Activated CD8-positive, alpha-beta memory T cell treated with anti-CD3 and anti-CD28 coated beads, Interleukin-2, amount 50 U/mL, for 48 hours (primary cell): ENCODE measurements around the gene HNRNPLL.

Experiments used
- DNase-seq: peaks from one replicate; pipeline ENCODE4 v3.0.0-alpha.2; 2020

Gene HNRNPLL

DNA sequence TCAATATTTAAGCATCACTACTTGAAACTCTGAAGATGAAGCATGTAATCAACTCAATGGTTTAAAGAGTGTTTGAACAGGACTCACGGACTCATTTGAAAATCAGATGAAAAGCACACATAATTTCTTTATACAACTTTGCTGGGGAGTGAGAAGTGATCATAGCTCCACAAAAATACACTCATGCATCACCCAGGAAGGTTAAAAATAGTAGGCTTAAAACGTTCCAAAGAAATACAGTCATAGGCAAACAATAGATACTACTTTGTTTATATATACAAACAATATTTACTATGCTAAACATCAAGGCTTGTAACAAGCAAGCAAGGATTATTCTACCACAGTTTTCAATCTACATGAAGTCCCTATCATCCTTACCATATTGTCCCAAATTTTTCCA, 11.6 kb downstream of the HNRNPLL start:
- no peak for DNase-seq

DNA sequence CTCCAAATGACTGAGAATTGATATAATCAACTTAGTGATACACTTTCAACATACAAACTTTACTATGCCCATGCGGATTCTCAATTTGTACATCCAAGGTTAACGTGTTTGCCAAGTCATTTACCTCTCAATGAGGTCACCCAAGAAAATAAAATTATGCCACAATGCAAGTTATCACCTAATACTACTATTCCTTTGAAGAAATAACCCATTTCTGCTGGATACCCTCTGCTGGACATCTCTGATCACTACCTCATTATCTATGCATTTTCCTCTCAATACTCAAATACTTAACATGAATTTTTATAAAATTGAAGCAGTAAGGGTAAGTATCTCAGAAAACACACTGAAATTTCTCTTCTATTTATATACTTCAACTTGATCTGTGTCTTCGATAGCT, 12.7 kb downstream of the HNRNPLL start:
- DNase-seq: no peak

DNA sequence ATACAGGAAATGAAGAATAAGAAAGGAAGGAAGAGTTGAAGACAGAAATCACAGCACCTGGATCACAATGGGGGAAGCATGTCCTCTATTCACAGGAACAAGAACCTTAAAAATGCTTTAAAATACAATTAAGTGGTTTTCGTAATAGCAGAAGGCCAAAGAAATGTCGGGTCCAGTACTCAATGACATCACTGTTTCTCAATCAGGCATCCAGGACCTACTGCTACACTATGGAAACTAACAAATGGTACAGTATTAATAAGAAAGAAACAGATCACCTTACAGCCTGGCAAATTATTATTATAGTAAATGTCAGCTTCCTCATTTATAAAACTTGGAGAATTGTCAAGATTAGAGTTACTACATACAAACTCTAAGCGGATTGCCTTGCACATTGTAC, 15.8 kb downstream of the HNRNPLL start:
- DNase-seq: no peak

DNA sequence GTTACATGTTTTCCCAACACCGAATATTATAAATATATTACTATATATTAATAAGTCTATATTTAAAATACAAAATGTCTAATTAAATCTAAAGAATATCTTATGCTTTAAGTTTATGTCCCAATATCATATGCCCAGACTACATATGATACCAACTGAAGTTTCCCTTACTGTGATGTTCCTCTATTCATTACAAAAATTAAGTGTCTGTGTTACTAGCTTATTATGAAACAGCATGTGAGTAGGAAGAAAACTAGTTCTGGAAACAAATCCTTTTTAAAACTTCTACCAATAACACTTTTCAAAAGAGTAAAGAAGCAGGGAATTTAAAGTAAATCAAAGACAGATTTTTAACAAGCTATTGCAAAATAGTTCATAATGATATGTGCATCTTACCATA, 17.8 kb downstream of the HNRNPLL start:
- no peak for DNase-seq

DNA sequence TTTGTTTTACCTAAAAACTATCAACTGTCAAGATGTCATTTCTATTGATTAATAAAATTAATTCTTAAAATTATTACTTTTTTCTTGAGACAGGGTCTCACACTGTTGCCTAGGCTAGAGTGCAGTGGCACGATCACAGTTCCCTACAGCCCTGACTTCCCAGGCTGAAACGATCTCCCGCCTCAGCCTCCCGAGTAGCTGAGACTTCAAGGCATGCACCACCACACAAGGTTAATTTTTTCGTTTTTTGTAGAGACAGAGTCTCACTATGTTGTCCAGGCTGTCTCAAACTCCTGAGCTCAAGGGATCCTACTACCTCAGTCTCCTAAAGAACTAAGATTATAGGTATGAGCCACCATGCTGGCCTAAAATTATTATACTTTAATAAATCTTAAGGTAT, 18.7 kb downstream of the HNRNPLL start:
- DNase-seq: no peak

DNA sequence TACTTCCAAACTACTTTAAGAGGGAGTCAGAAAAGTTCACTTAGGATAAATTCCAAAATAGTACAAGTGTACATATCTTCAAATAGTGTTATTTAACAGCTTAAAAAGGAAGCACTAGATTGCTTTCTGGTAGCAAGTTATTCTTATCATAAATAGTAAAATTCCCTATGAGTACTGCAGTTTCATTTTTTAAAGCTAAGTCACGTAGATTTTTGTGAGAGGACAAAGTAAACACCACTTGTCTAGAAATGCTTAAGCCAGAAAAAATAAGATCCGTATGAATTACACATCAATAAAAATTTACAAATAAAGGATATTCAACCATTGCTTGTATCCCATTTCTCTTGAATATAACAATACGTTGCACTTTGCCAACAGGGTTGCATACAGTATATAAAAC, 19.2 kb downstream of the HNRNPLL start:
- no peak for DNase-seq

DNA sequence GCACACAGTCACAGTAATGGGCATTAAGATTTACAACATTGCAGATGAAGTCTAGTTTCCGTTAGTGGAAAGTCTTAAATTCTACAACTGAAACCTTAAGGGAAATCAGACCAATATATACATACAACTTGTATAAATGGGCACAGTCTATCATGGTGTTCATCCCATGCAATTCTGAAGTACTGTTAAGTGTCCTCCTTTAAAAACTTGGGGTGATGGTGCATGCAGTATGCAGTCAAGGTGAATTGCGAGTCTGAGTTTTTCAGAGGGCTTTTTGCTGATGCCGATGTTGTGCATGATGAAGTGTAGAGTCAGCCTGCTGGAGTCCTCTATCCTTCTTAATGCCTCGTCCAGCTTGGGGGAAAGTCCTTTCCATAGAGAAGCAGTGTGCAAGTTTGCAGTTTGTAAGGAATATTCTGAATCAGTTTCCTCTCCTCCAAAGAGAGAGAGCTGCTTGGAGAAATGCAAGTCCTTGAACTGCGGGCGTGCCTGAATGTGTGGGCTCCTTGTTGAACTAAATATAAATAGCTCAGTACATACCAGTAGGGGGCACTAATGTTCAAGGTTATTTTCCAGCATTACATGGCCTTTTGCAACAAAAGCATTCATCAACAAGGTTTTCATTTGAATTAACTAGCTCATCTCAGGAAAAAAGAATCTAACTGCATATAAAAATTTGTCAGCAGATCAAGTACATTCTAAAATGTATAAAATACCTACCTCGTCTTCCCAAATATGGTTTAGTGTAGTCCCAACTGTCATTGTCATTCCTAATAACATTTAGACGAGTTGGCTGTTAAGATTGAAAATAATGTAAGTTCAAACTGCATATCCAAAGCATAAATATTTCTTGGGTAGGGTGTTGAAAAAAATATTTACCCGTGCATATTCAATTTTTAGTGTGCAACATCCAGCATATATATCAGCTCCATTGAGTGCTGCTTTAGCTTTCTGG, 21.3 kb downstream of the HNRNPLL start:
- DNase-seq: no peak

DNA sequence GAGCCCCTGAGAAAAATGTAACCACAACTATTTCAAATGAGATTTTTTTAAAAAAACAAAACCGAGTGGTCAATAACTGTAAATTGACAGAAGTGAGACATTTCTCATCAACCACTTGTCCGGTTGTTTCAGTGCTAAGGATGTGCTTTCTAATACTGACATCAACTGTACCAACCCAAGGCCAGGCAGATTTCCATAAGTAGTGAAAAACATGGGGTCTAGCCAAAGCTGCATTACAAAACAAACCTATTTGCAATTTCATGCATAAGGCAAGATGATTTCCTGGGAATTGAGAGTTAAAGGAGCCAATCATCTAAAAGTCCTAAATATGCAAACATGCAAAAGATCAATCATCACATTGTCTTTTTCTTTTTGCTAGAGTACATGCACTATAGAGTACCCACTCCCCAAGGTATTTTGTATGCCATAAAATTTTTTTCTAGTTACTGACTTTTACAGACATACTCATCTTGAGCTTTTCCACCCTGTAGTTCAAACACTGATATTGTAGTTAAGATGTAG, 22.6 kb downstream of the HNRNPLL start:
- DNase-seq: no peak

DNA sequence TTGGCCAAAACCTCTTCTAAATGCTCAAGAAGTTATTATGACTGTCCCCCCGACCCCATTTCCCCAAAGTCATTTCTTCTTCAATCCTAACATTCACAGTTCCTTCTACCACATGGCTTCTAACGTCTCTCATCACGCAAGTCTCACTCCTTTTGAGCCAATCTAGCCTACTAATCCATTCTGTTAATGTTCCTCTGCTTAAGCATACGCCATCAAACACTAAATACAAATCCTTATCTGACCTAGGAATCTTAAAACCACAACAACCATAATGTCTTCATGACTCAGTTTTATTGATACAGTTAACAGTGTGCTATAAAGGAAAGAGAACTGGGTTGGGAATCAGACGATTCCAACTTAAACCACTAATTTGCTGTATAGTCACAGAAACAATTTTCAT, 23.9 kb downstream of the HNRNPLL start:
- DNase-seq: no peak

DNA sequence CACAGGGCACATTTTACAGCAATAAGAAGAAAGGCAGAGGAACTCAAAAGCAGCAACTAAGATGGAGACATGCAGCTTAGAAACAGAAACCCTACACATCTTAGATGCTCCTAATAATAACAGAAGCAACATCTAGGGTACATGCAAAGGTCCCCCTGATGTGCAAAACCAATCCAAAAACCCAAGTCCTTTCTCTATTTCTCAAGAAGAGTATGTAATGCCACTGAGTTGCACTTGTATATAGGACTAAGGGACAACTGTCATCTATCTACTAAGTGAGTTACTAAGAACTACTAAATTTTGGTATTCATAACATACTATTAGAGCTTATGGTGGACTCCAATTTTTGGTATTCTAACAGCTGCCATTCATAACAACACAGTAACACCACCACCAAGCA, 28.4 kb downstream of the HNRNPLL start:
- no peak for DNase-seq

DNA sequence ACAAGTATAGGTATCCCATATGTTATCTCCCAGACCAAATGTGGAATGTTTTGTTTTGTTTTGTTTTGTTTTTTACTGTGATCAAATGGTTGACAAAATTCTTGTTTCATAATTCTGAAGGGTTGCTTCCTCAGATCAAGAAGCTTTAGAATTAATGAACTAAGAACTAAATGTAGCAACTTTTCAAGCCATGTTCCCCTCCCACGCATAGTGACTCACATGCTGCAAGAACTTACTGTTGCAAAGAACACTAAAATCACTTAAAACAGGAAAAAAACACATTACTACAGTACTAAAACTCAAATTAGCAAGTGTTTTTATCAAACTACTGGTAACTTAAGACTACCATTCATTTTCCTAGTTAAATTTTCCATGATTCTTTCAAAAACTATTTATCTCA, 30.6 kb downstream of the HNRNPLL start:
- no peak for DNase-seq

DNA sequence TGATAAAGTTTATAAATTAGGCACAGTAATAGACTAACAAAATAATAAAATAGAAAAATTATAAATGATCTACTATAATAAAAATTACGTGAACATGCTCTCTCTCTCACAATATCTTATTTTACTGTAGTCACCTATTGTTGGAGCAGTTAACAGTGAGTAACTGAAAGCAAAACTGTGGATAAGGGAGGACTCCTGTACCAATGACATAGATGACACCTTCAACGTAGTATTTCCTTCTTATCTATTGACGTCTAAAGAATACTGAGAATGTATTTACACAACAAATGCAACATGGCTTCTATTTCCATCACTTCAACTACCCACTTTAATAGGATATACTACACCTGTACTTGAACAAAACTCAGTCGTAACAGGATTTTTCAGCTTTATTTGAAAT, 31.5 kb downstream of the HNRNPLL start:
- no peak for DNase-seq

DNA sequence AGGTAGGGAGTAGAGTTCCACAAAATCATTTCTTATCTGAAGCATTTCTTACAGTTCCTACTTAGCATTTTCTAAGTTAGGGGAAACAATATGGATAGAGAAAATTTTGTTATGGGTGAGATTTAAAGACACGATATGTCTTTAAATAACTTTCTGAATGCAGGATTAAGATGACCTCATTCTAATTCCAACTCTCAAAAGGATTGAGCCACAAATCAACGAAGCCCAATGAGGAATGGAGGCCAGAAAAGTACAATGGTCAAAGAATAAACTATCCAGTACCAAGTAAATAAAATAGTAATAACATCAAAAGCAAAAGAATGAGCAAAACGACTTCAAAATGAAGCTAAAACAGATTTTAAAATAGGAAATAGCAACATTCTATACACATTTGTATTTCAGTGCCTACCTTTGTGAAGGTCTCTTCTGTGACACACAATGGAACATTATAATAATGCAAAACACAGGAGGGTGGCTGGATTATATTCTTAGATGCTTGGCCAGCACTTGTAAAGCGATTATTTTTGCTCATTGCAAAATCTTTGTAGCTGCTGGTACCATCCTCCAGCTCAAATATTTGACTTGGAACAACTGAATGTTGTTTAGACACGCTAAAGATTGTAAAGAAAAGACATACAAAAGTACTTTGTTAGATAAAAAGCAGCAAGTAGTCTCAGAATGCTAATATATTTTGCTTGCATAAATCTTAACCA, 33.8 kb downstream of the HNRNPLL start:
- DNase-seq: no peak

DNA sequence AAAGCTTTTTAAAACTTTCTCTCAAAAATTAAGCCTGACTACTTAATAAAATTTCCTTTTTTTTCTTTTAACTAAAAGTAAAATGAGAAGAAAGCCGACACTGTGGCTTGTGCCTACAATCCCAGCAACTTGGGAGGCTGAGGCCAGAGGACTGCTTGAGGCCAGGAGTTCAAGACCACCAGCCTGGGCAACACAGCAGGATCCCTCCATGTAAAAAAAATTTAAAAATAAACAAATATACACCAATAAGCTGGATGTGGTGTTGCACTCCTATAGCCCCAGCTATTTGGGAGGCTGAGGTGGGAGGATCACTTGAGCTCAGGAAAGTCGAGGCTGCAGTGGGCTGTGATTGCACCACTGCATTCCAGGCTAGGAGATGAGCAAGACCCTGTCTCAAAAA, 37.4 kb downstream of the HNRNPLL start:
- DNase-seq: no peak

DNA sequence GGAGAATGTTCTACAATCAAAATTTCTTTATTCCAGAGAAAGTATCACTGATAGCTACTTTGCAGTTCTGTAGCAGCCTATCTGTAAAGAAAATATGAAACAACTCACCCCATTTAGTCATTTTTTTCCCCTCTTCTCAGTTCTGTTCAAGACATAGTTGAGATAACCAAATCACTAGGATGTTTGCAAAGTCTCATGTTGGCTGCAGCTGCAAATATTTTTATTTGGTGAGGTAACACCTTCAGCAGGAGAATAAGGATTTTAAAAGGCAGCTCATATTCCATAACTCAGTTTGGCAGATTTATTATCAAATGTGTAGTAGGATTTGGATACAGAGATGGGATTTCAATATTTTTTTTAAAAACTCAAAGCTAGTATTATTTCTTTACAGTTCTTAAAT, 41.0 kb downstream of the HNRNPLL start:
- no peak for DNase-seq

DNA sequence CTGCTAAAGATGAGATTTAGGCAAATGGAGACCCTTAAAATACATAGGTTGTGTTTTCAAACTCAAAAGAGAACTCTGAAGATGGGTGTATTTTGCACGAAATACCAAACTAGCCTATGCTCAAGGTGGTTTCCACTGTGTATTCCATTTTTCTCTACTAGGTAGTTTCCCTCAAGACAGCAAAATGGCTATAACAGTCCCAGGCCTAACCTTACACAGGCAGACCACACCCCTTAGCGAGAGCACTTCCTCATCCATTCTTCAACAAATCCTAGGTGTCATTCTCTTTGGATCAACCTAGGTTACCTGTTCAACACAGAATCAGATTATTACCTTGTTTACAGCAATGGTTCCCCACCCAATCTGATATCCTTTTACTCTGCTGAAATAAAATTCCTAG, 42.6 kb downstream of the HNRNPLL start:
- DNase-seq: no peak

DNA sequence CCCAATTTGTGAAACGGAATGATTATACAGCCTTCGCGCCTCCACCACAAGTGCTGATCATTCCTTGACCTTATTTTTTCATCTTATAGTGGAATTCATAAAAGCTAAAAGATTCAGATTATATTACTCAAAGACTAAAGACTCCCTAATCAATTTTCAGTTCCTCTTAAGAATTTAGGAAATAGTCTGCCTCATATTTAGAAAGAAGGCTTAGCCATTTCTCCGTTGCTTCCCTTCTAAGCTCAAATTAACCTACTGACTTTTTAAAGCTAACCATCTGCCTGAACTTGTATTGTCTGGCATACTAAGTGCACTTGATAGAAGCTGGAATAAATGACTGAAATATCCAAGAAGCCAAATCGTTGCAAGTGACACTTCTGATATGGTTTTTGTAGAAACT, 44.7 kb downstream of the HNRNPLL start:
- DNase-seq: no peak

DNA sequence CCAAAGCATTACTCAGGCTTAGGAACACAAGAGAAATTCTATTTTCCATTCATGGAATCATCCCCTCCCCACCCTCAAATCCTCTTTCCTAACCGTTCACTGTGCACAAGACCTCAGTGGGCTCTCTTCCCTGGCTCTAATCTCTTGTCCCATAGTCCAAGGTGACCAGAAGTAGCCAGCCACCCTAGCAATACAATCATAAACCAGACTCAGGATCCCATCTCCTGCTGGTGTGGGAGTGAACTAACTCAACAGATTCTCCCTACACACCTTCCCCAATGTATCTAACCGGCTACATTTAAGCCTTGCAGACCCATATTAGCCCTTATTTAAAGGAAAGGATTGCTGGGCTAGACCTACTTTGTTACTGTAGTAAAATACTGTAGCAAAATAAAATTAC, 45.5 kb downstream of the HNRNPLL start:
- no peak for DNase-seq

DNA sequence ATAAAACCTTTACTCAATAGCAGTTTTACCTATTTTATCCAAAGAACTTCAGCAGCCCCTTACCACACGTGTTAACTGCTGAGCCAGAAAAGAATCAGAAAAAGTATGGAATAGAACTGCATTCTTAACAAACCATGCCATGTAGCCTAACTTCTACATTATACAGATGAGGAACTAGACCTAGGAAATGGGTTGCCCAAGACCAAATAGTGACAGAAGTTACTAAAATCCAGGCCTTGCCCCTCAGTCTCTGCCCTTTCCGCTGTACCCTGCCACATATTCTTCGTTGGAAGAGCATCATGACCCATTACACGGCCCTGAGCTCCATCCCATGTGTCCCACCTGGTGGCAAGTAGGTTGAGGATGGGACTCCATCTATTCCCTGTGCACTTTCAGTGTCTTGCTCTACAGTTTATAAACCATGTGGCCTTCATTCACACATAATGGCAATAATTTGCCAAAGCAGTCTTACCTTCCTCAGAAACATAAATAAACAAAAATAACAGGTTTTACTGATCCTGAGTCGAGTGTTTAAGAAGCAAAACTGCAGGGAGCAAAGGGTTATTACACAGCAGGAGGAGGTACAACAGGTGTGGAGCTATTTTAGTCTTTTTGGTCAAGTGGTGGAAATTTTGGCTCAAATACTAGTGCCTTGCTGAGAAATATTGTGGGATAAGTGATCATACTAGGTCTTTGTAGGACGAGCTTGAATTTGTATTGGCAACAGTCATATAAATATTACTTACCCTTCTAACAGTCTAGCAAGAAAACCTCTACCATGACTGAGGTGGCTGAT, 46.5 kb downstream of the HNRNPLL start:
- DNase-seq: no peak

DNA sequence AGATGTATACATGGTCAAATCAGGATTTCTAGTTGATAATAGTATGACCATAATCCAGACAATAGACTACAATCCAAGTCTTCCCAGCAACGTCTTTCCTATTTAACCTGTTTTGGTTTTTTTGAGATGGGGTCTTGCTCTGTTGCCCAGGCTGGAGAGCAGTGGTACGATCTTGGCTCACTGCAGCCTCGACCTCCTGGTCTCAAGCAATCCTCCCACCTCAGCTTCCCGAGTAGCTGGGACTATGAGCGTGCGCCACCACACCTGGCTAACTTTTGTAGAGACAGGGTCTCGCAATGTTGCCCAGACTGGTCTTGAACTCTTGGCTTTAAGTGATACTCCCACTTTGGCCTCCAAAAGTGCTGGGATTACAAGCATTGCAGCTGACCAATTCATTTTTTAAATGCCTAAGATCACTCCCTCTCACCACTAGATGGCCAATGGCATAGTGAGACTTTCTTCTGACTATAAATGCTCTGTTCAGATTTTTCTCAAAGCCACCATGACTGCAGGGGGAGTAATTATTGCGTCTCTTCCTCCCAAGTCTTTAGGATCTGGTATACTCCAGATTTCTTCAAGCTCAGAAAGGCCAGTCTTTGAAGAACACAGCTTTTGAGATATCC, 47.6 kb downstream of the HNRNPLL start:
- no peak for DNase-seq

DNA sequence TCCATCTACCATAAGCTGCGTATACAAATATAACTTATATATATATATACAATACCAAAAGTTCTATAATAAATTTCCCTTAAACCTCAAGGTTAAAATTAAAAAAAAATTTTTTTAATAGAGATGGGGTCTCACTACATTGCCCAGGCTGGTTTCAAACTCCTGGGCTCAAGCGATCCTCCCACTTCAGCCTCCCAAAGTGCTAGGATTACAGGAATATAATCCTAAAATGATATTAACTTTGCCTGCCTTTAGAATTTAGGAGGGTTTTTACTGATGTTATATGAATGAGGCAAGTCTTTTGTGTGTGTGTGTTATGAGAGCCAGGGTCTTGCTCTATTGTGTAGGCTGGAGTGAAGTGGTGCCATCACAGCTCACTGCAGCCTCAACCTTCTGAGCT, 49.2 kb downstream of the HNRNPLL start:
- no peak for DNase-seq

DNA sequence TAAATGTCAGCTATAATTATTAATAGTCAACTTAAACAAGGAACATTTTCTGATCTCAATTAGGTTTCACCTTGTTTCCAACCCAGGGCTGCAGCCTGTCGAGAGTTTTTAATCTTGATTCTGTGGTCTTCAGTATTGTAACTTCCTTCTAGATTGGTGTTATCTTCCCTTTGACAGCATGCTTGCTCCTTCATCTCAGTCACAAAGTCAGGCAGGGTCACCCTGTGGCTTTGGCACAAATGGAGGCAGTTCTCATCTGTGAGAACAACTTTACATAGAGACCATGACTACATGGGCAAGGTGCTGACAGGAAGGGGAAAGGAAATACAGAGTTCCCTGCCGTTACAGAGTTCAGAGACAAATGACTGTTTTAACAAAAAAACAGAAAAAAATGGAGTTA, 50.5 kb downstream of the HNRNPLL start:
- no peak for DNase-seq

DNA sequence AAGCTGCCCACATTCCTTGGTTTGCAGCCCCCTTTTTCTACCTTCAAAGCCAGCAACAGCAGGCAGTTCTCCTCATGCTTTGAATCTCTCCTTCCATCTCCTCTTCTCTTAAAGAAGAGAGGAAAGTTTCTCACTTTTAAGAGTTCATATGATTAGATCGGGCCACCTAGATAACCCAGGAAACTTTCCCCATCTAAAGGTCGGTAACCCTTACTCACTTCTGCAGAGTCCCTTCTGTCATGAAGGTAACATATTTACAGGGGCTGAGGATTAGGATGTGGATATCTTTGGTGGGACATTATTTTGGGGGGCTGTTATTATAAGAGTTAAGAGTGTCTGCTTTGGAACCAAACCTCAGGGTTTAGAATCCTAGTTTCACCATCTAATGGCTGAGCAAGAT, 51.0 kb downstream of the HNRNPLL start:
- no peak for DNase-seq
